AG04449 (cell line): ENCODE measurements around the gene F3.
"Not testable (repeated sequence)": the region's sequence is repeated elsewhere in the genome, so short reads cannot be mapped to it uniquely, and the experiment has no call there.

ENCODE experiments used
- CTCF ChIA-PET: fragments of 350-600 bp; formaldehyde crosslinking; extraction: SDS; loops from one replicate; lab custom pipeline; 2021; ENCODE audit warnings: antibody characterized with exemption; lab: Yijun Ruan, JAX
- POLR2A ChIA-PET: fragments of 400-600, 350-600 bp; formaldehyde crosslinking; extraction: SDS; loops from one replicate; lab custom pipeline; 2020; ENCODE audit warnings: antibody characterized with exemption, inconsistent platforms; lab: Yijun Ruan, JAX
- DNase-seq: peaks from one replicate; pipeline ENCODE4 v3.0.0-alpha.2; 2010; ENCODE audit warnings: low read depth, low spot score
- H3K4me3 ChIP-seq: 2 replicates; pipeline ENCODE4 v1.5.1; 2011; ENCODE audit warnings: low read depth, mild to moderate bottlenecking, control low read depth, low read length
- TF ChIP-seq, protein P1 (sequence below): IDR thresholded peaks from one replicate; pipeline ENCODE4 v1.5.1; 2011; ENCODE audit warnings: mild to moderate bottlenecking, moderate library complexity, low read length, control low read depth, inconsistent platforms; ENCODE audit not compliant: insufficient read depth; ENCODE audit errors: missing control alignments

The F3 gene

DNA sequence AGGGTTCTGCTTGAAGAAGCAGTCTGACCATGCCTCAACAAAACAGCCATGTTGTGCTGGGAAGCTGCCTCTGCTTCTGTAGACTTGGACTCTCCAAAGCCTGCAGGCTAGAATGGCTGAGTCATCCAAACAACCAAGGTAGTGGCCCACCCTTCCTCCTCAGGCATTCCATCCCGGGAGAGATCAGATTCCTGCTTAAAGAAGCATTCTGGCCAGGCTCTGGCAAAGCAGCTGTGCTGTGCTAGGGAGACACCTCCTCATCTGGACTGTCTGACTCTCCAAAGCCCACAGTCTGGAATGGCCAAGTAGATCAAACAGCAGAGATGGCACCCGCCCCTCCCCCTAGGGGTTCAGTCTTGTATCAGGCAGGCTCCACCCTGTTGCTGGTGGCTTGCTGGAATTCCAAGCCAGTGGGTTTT lies 38.3 kb upstream of the F3 start:
- DNase-seq = peak; percentile 75
- TF ChIP-seq, protein P1, sequence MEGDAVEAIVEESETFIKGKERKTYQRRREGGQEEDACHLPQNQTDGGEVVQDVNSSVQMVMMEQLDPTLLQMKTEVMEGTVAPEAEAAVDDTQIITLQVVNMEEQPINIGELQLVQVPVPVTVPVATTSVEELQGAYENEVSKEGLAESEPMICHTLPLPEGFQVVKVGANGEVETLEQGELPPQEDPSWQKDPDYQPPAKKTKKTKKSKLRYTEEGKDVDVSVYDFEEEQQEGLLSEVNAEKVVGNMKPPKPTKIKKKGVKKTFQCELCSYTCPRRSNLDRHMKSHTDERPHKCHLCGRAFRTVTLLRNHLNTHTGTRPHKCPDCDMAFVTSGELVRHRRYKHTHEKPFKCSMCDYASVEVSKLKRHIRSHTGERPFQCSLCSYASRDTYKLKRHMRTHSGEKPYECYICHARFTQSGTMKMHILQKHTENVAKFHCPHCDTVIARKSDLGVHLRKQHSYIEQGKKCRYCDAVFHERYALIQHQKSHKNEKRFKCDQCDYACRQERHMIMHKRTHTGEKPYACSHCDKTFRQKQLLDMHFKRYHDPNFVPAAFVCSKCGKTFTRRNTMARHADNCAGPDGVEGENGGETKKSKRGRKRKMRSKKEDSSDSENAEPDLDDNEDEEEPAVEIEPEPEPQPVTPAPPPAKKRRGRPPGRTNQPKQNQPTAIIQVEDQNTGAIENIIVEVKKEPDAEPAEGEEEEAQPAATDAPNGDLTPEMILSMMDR = no peak
- POLR2A ChIA-PET = interaction anchor here (0.7 to 2.0 kb wide), 3 partner anchors 38 to 415 kb away, joined by 3 to 8 read pairs (median 3); partner anchors contain the start of gene F3
- no peak overlapping the region for H3K4me3 ChIP-seq
- CTCF ChIA-PET = interaction anchor here (1.1 kb wide), 2 partner anchors 19 to 225 kb away, joined by 3 read pairs; no protein-coding TSS in a partner anchor

DNA sequence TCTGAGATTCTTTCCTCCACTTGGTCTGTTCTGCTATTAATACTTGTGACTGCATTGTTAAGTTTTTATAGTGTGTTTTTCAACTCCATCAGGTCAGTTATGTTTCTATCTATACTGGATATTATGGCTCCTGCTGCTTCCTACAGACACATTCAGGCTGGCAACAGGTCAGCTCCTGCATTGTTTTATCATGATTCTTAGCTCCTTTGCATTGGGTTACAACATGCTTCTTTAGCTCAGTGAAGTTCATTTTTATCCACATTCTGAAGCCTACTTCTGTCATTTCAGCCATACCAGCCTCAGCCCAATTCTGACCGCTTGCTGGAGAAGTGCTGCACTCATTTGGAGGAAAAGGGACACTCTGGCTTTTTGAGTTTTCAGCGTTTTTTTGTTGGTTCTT lies 37.3 kb upstream of the F3 start:
- H3K4me3 ChIP-seq = no peak overlapping the region
- peak; percentile 19 for DNase-seq
- CTCF ChIA-PET = no interaction called here
- POLR2A ChIA-PET = no interaction called here
- TF ChIP-seq, protein P1 = no peak

DNA sequence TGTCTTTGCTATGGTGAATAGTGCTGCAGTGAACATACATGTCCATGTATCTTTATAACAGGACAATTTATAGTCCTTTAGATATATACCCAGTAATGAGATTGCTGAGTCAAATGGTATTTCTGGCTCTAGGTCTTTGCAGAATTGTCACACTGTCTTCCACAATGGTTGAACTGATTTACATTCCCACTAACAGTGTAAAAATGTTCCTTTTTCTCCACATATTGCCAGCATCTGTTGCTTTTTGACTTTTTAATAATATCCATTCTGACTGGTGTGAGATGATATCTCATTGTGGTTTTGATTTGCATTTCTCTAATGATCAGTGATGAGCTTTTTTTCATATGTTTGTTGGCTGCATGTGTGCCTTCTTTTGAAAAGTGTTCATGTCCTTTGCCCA lies 32.4 kb upstream of the F3 start:
- DNase-seq, POLR2A ChIA-PET, H3K4me3 ChIP-seq: not testable (repeated sequence)
- CTCF ChIA-PET = interaction anchor here (1.7 kb wide), 1 partner anchor 13 kb away, joined by 5 read pairs; no protein-coding TSS in a partner anchor

DNA sequence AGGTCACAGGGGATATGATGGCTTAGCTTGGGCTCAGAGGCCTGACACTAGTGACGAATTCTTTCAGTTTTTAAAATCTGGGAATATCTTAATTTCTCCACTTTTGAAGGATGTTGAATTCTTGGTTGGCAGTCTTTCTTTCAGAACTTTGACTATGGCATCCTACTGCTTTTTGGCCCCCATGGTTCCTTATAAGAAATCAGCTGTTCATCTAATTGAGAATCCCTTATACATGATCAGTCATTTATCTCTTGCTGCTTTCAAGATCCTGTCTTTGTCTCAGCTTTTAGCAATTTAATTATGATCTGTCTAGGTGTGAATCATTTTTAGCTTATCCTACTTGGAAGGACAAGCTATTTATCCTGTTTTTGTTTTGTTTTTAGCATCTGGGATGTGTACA lies 31.2 kb upstream of the F3 start:
- TF ChIP-seq, protein P1 = no peak
- ChIA-PET CTCF (interaction anchor here (1.7 kb wide), 1 partner anchor 12 kb away, joined by 5 read pairs; no protein-coding TSS in a partner anchor), POLR2A (no interaction called here)
- no peak for DNase-seq
- no peak overlapping the region for H3K4me3 ChIP-seq

DNA sequence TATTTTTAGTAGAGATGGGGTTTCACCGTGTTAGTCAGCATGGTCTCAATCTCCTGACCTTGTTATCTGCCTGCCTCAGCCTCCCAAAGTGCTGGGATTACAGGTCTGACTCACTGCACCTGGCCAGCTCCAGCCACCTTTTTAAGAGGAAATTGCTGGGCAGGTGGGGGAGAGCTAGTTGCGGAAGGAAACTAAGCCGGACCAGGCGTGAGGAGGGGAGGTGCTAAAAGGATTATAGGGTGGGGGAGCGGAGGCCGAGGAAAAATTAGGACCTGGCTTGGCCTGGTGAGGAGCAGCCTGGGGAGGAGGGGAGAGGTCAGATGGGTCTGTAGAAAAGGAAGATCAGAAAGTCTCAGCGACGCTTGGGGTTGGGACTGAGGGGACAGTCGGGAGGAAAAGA lies 29.4 kb upstream of the F3 start:
- CTCF ChIA-PET = not testable (repeated sequence)

DNA sequence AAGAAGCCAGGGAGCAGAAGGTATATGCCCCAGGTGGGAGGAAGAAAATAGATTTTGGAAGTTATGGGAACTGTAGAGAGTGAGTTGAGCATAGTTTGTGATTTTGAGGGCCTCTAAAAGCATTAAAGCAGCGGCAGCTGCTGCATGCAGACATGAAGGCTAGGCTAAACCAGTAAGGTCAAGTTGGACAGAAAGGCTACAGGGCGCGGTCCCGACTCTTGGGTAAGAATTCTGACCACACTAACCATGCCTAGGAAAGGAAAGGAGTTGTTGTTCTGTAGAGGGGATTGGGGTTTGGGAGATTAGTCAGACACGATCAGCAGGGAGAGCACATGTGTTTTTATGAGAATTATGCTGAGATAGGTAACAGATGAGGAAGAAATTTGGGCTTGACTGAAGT lies 27.2 kb upstream of the F3 start:
- CTCF ChIA-PET, POLR2A ChIA-PET, H3K4me3 ChIP-seq, DNase-seq: not testable (repeated sequence)

More for the DNA sequence above, 29.4 kb upstream of the F3 start:
- POLR2A ChIA-PET, DNase-seq, H3K4me3 ChIP-seq: not testable (repeated sequence)

DNA sequence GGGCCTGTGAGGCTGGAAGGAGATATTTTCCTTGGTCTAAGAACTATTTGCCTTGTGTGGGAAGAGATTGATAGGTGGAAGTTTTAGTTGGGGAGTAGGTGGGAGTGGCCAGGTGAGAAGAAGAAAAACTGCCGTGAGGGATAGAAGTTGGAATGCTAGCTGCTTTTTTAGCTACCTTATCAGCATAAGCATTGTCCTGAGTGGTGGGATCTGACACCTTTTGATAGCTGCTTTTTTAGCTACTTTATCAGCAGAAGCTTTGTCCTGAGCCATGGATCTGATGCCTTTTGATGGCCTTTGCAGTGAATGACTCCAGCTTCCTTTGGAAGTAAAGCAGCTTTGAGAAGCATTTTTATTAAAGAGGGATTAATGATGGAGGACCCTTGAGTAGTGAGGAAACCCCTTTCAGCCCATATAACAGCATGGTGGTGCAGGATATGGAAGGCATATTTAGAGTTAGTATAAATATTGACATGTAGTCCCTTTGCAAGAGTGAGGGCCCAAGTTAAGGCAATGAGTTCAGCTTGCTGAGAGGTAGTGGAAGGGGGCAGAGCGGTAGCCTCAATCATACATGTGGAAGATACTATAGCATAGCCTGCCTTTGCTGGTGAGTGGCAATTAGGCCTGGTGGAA lies 26.5 kb upstream of the F3 start:
- DNase-seq, H3K4me3 ChIP-seq, POLR2A ChIA-PET, CTCF ChIA-PET: not testable (repeated sequence)

DNA sequence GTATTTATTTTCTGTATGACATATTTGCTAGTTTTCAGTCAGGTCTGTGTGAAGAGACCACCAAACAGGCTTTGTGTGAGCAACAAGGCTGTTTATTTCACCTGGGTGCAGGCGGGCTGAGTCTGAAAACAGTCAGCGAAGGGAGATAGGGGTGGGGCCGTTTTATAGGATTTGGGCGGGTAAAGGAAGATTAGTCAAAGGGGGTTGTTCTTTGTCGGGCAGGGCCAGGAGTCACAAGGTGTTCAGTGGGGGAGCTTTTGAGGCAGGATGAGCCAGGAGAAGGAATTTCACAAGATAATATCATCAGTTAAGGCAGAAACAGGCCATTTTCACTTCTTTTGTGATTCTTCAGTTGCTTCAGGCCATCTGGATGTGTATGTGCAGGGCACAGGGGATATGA lies 24.9 kb upstream of the F3 start:
- H3K4me3 ChIP-seq, DNase-seq, CTCF ChIA-PET, POLR2A ChIA-PET: not testable (repeated sequence)

DNA sequence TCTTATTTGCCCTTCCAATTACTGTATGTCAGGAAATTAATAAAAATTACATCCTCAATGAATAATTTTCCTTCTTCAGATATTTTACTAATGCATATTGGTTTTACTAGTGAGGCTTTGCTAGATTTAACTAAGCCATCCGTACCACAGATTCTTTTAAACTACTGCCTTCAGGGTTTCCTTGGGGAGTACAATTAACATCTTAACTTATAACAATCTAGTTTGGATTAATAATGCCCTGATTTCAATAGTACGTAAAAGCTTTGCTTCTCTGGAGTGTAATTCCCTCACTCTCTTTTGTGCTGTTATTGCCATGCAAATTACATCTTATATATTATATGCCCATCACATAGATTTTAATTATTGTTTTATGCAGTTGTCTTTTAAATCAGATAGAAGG lies 24.3 kb upstream of the F3 start:
- DNase-seq = no peak
- POLR2A ChIA-PET = no interaction called here
- no peak overlapping the region for H3K4me3 ChIP-seq
- CTCF ChIA-PET = no interaction called here
- TF ChIP-seq, protein P1 = no peak
